ENCODE data around the gene PIP5K1B. TPM values are rescaled to one million over a fixed set of nuclear protein-coding genes. Genes with fewer than 3 reads are reported as not detected.

The PIP5K1B gene
- total RNA-seq, 1 donor from 2014 or later: 0.87 TPM

DNA sequence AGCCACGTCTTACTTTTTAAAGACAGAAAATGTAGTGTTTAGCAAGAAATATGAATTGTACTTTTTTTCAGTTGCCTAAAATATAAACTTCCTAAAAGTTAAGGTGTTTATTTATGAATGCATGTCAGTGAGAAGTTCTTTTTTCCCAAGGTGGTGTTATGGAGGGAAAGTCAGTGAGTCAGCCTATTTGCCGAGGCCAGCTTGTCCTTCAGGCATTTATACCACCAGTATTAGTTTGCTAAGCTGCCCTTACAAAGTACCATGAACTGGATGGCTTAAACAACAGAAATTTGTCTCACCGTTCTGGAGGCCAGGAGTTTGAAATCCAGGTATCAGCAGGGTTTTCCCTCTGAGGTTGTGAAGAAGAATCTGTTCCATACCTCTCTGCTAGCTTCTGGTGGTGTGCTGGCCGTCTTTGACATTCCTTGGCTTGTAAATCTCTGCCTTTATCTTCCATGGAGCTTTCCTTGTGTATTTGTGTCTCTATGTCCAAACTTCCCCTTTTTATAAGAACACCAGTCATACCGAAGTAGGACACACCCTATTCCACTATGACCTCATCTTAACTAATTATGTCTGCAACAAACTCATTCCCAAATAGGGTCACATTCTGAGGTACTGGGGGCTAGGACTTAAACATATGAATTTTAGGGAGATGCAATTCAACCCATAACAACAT is 270.5 kb downstream of the PIP5K1B start:
- H3K27ac Mint-ChIP-seq: no peak overlapping the region
- H3K36me3 Mint-ChIP-seq: no peaks in the 10 kb centered on the region
- H3K4me1 Mint-ChIP-seq: peaks cover 6% of the 10 kb centered on the region
- peaks cover 5% of the 10 kb centered on the region for H3K27me3 Mint-ChIP-seq (ENCODE audit: low read depth)
- H3K9me3 Mint-ChIP-seq: peaks cover 20% of the 10 kb centered on the region
- H3K4me3 Mint-ChIP-seq: no peak overlapping the region
- TF ChIP-seq, protein P1, sequence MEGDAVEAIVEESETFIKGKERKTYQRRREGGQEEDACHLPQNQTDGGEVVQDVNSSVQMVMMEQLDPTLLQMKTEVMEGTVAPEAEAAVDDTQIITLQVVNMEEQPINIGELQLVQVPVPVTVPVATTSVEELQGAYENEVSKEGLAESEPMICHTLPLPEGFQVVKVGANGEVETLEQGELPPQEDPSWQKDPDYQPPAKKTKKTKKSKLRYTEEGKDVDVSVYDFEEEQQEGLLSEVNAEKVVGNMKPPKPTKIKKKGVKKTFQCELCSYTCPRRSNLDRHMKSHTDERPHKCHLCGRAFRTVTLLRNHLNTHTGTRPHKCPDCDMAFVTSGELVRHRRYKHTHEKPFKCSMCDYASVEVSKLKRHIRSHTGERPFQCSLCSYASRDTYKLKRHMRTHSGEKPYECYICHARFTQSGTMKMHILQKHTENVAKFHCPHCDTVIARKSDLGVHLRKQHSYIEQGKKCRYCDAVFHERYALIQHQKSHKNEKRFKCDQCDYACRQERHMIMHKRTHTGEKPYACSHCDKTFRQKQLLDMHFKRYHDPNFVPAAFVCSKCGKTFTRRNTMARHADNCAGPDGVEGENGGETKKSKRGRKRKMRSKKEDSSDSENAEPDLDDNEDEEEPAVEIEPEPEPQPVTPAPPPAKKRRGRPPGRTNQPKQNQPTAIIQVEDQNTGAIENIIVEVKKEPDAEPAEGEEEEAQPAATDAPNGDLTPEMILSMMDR (IDR thresholded peaks at IDR 0.05; ENCODE audit: unreplicated experiment): no peak
- DNase-seq (ENCODE audit: low spot score in 2 of 2, unreplicated experiment in 2 of 2): no peak

DNA sequence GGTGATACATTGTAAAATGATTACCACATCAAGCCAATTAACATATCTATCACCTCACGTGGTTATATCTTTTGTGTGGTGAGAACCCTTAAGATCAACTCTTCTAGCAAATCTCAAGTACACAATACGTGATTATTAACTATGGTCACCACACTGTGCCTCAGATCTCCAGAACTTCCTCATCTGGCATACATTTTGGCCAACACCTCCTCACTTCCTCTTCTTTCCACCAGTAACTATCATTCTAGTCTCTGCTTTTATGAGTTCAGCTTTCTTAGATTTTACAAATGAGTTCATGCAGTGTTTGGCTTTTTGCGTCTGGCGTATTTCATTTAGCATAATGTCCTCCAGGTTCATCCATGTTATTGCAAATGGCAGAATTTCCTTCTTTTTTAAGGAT is 273.0 kb downstream of the PIP5K1B start:
- Mint-ChIP-seq H3K4me3 (no peak overlapping the region), H3K27me3 (ENCODE audit: low read depth) (peaks cover 4% of the 10 kb centered on the region), H3K27ac (no peak overlapping the region), H3K36me3 (no peaks in the 10 kb centered on the region), H3K9me3 (peaks cover 13% of the 10 kb centered on the region), H3K4me1 (peaks cover 20% of the 10 kb centered on the region)
- TF ChIP-seq, protein P1 (IDR thresholded peaks at IDR 0.05; ENCODE audit: unreplicated experiment): no peak
- no peak for DNase-seq (ENCODE audit: low spot score in 2 of 2, unreplicated experiment in 2 of 2)

DNA sequence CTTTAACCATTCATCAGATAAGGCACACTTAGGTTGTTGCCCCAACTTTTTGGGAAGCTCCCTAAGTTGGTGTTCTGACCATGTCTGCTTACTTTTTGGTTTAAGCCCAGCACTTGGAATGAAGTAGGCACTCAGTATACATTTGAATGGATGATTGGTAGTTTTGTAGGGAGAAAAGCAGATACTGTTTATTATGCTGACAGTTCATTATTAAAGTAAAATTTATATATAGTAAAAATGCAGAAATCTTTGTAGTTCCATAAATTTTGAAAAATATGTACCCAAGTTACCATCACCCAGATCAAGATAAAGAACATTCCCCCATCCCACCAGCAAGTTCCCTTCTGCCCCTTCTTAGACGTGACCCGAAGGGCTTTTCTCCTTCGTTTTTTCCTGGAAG is 273.5 kb downstream of the PIP5K1B start:
- Mint-ChIP-seq H3K4me1 (peaks cover 23% of the 10 kb centered on the region), H3K4me3 (no peak overlapping the region), H3K36me3 (no peaks in the 10 kb centered on the region), H3K27ac (no peak overlapping the region), H3K9me3 (peaks cover 13% of the 10 kb centered on the region), H3K27me3 (ENCODE audit: low read depth) (peaks cover 4% of the 10 kb centered on the region)
- no peak for DNase-seq (ENCODE audit: low spot score in 2 of 2, unreplicated experiment in 2 of 2)
- TF ChIP-seq, protein P1 (IDR thresholded peaks at IDR 0.05; ENCODE audit: unreplicated experiment): no peak

DNA sequence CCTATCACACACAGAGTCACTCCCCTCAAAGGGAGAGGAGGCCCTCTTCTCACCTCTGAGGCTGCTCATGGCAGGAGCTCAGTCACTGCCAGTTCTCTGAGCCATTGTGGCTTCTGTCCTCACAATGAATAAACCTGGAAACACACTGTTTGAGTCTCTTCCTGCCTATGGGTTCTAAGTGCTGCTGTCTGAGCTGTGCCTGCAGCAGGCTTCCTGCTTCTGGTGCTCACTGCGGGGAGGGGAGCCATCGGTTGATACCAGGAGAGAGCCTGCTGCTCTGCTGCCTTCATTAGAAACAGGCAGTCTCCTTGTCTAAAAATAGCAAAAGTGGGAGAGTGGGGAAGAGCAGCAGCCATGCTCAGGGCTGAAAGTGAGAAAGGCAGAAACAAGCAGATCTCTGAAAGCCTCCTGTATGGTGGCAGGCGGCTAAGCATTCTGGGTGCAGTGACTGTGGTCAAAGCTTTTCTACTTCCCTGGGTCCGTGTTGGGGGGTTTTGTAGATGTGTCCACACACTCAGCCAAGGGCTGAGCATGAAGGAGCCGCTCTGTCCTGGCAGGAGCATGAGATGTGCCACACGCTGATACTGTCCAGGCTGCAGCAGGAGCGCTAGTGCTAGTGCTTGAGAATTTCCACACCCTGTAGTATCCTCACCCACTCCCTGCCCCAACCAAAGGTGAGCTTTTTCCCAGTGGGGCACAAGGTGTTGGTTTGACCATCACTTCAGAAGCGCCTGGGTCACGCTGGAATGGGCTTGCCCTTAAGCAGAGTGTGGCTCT is 274.7 kb downstream of the PIP5K1B start:
- Mint-ChIP-seq H3K4me1 (peaks cover 23% of the 10 kb centered on the region), H3K9me3 (peaks cover 13% of the 10 kb centered on the region), H3K27me3 (ENCODE audit: low read depth) (peaks cover 4% of the 10 kb centered on the region), H3K4me3 (no peak overlapping the region), H3K36me3 (no peaks in the 10 kb centered on the region), H3K27ac (no peak overlapping the region)
- no peak for DNase-seq (ENCODE audit: low spot score in 2 of 2, unreplicated experiment in 2 of 2)
- TF ChIP-seq, protein P1 (IDR thresholded peaks at IDR 0.05; ENCODE audit: unreplicated experiment): no peak

DNA sequence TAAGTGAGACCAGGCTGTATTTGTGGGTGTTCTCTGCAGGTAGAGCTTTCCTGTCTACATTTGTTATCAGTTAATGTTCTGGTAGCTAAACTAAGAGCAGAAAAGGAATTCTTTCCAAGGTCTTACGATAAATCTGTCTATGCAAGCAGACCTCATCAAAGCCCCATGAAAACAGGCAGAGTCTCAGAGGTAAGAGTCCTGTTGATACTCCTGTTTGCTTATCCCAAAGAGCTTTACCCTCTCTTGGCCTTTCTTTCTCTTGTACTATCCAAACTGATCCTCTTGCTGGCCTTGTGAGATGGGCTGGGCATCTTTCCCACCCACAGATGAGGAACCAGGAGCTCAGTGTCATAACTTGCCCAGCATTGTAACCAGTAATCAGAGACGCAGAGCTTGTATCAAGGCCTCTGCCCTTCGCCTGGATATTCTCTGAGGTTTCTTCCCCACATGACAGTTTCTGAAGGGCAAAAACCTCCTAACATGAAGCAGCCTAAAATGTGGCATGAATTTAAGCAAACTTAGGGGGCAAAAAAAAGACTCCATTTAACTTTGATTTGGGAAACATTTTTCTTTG is 275.4 kb downstream of the PIP5K1B start:
- peaks cover 4% of the 10 kb centered on the region for H3K27me3 Mint-ChIP-seq (ENCODE audit: low read depth)
- H3K4me1 Mint-ChIP-seq: peaks cover 23% of the 10 kb centered on the region

More for the DNA sequence above, 275.4 kb downstream of the PIP5K1B start:
- DNase-seq (ENCODE audit: low spot score in 2 of 2, unreplicated experiment in 2 of 2): no peak
- Mint-ChIP-seq H3K9me3 (peaks cover 13% of the 10 kb centered on the region), H3K27ac (no peak overlapping the region), H3K4me3 (no peak overlapping the region), H3K36me3 (no peaks in the 10 kb centered on the region)
- TF ChIP-seq, protein P1 (IDR thresholded peaks at IDR 0.05; ENCODE audit: unreplicated experiment): no peak

Data from mesothelial cell of epicardium (in vitro differentiated cells).